ENCODE measurements around the gene FAM53B. TPM values are rescaled to one million over a fixed set of nuclear protein-coding genes. Genes with fewer than 3 reads are reported as not detected.

FAM53B gene
- total and polyA plus RNA-seq, 2 experiments from 2014 or later, result 2.1 to 10.1 TPM

DNA sequence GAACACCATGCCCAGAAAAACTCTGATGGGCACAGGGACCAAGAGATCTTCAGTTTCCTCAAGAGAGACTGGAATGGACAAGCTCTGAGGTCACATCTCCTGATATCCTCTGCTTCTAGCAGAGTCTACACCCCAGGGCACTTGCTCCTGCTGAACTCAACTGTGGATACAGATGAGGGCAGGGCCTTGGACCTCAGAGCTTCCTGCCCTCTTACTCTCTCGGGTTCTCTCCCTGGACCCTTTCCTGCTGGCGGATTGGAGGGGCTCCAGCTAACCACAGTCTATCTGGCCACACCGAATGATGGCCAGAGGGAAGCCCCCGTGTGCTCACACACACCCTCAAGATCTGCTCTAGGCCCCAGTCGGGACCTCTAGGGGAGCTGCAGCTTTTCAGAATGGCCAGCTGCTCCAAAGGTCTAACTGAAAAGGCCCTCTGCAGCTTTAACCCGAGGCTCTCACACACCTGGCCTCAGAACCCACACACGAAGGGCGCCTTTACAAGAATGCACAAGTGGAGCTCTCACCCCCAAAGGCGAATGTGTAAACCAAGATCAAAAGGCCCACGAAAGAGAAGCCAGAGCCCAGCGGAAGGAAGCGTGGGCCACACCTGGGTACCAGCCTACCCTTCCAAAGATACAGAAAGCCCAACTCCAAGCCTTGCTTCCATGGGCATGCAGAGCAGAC lies 65.5 kb downstream of the FAM53B start:
- H3F3A ChIP-seq (ENCODE audit: insufficient read depth), result no peaks in the 10 kb centered on the region
- H2AFZ ChIP-seq, result no peak overlapping the region
- no peaks in the 10 kb centered on the region for H4K20me1 ChIP-seq (ENCODE audit: insufficient read depth)
- no peaks in the 10 kb centered on the region for H3K36me3 ChIP-seq (ENCODE audit: low read depth)
- H3K9me2 ChIP-seq (ENCODE audit: insufficient read depth), result no peaks in the 10 kb centered on the region
- DNase-seq, result no peak
- H3K4me2 ChIP-seq (ENCODE audit: unreplicated experiment), result no peak overlapping the region
- no peaks in the 10 kb centered on the region for H3K9me3 ChIP-seq (ENCODE audit: low read depth)
- H3K4me1 ChIP-seq (ENCODE audit: insufficient read depth), result 0 out of 2 replicates have a peak, but pooled peaks cover 7% of the 10 kb centered on the region
- no peak overlapping the region for H3K9ac ChIP-seq
- TF ChIP-seq EZH2 (IDR thresholded peaks at IDR 0.05; ENCODE audit: insufficient read depth, poor library complexity, severe bottlenecking) (no peak), EZH2phosphoT487 (IDR thresholded peaks at IDR 0.05; ENCODE audit: insufficient read depth, low read depth) (no peak)
- 0 out of 2 replicates have a peak overlapping the region, but pooled peaks have one; percentile 19 for H3K27ac ChIP-seq
- 86 to 91% methylated on average over 12 of the region's 12 CpGs for WGBS, 2 experiments (ENCODE audit: low coverage in 1 of 2, low lambda C conversion rate in 2 of 2, missing lambda C conversion rate in 2 of 2)
- H3K4me3 ChIP-seq, result no peak overlapping the region
- H3K27me3 ChIP-seq (replicated peaks; ENCODE audit: insufficient read depth), result no peaks in the 10 kb centered on the region
- peaks cover 24% of the 10 kb centered on the region; the same call in 1 of the 2 replicates for H3K79me2 ChIP-seq (ENCODE audit: insufficient read depth)
- in situ Hi-C loops (cut with MboI), result no loop called here

DNA sequence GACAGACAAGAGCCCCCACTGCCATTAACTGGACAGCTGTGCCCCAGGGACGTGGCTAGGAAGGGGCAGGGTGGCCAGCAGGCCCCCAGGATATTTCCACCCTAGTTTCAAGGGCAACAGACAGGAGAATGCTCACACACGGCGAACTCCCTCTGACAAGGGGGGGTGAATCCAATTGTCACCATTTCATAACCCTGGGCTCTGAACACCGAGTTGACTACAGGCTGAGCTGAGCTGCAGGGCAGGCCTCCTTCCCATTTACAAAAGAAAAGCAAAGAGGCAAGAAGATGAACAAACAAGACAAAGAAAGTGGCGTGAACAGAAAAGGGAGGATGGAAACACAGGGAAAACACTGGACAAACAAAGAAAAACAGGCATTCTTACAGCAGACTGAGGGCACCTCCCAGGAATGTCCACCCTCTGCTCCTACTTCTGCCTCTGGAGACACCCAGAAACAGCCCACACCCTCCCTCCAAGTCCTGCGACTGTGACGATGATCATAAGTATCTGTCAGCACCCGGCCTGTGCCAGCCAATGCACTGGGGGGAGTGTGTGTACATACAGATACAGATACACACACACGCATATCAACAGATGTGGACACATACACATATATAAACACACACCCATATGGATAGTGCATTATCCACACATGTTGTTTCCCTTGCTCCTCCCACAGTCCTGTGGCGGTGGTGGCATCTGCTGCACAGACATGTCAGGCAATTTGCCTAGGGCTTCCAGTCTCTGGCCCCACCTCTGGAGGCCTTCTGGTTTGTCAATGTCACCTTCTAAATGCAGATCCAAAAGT lies 66.2 kb downstream of the FAM53B start:
- Histone ChIP-seq H3K27ac (peak overlapping the region; percentile 19; the same call in 1 of the 2 replicates), H3K9ac (peak overlapping the region; percentile 34; the same call in 1 of the 2 replicates), H3F3A (ENCODE audit: insufficient read depth) (no peaks in the 10 kb centered on the region), H3K4me2 (ENCODE audit: unreplicated experiment) (peak overlapping the region; percentile 10), H3K36me3 (ENCODE audit: low read depth) (no peaks in the 10 kb centered on the region), H2AFZ (peak overlapping the region; percentile 38), H3K27me3 (replicated peaks; ENCODE audit: insufficient read depth) (no peaks in the 10 kb centered on the region), H3K4me3 (no peak overlapping the region), H3K9me3 (ENCODE audit: low read depth) (no peaks in the 10 kb centered on the region), H3K9me2 (ENCODE audit: insufficient read depth) (no peaks in the 10 kb centered on the region), H3K4me1 (ENCODE audit: insufficient read depth) (0 out of 2 replicates have a peak, but pooled peaks cover 7% of the 10 kb centered on the region), H3K79me2 (ENCODE audit: insufficient read depth) (peaks cover 25% of the 10 kb centered on the region; the same call in 1 of the 2 replicates), H4K20me1 (ENCODE audit: insufficient read depth) (no peaks in the 10 kb centered on the region)
- TF ChIP-seq EZH2phosphoT487 (IDR thresholded peaks at IDR 0.05; ENCODE audit: insufficient read depth, low read depth) (no peak), EZH2 (IDR thresholded peaks at IDR 0.05; ENCODE audit: insufficient read depth, poor library complexity, severe bottlenecking) (no peak)
- in situ Hi-C loops (cut with MboI), result no loop called here
- DNase-seq, result peak; percentile 66
- WGBS, 2 experiments (ENCODE audit: low coverage in 1 of 2, low lambda C conversion rate in 2 of 2, missing lambda C conversion rate in 2 of 2), result 22 to 25% methylated on average over 10 of the region's 10 CpGs

DNA sequence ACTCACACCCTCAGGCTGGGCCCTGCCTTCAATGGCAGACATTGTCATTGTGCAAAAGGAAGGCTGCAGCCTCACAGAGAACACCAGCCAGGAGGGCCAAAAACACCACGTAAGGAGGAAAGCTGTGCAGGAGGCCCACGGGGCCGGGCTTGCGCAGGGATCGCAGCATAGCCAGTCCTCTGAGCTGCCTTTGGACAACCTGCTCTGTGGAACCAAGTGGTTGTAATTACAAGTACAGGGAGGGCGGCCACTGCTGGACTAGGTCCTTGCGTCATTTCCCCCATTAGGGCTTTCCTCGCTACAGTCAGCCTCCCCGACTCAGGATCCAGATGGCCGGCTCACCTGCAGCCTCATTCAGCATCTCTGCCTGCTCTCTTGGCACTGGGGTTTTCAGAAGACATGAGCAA lies 66.9 kb downstream of the FAM53B start:
- H4K20me1 ChIP-seq (ENCODE audit: insufficient read depth), result no peaks in the 10 kb centered on the region
- DNase-seq, result peak; percentile 59
- TF ChIP-seq EZH2phosphoT487 (IDR thresholded peaks at IDR 0.05; ENCODE audit: insufficient read depth, low read depth) (no peak), EZH2 (IDR thresholded peaks at IDR 0.05; ENCODE audit: insufficient read depth, poor library complexity, severe bottlenecking) (no peak)
- H3K27ac ChIP-seq, result peak overlapping the region; percentile 19; the same call in 1 of the 2 replicates
- H3K4me3 ChIP-seq, result no peak overlapping the region
- H3K27me3 ChIP-seq (replicated peaks; ENCODE audit: insufficient read depth), result no peaks in the 10 kb centered on the region
- 41 to 44% methylated on average over 10 of the region's 10 CpGs for WGBS, 2 experiments (ENCODE audit: low coverage in 1 of 2, low lambda C conversion rate in 2 of 2, missing lambda C conversion rate in 2 of 2)
- H3K4me1 ChIP-seq (ENCODE audit: insufficient read depth), result 0 out of 2 replicates have a peak, but pooled peaks cover 7% of the 10 kb centered on the region
- H3K79me2 ChIP-seq (ENCODE audit: insufficient read depth), result peaks cover 25% of the 10 kb centered on the region; the same call in 1 of the 2 replicates
- H3F3A ChIP-seq (ENCODE audit: insufficient read depth), result no peaks in the 10 kb centered on the region
- no peak overlapping the region for H3K4me2 ChIP-seq (ENCODE audit: unreplicated experiment)
- no peaks in the 10 kb centered on the region for H3K36me3 ChIP-seq (ENCODE audit: low read depth)
- no peaks in the 10 kb centered on the region for H3K9me2 ChIP-seq (ENCODE audit: insufficient read depth)
- in situ Hi-C loops (cut with MboI), result no loop called here
- H2AFZ ChIP-seq, result peak overlapping the region; percentile 38
- H3K9me3 ChIP-seq (ENCODE audit: low read depth), result no peaks in the 10 kb centered on the region
- peak overlapping the region; percentile 34; the same call in 1 of the 2 replicates for H3K9ac ChIP-seq

DNA sequence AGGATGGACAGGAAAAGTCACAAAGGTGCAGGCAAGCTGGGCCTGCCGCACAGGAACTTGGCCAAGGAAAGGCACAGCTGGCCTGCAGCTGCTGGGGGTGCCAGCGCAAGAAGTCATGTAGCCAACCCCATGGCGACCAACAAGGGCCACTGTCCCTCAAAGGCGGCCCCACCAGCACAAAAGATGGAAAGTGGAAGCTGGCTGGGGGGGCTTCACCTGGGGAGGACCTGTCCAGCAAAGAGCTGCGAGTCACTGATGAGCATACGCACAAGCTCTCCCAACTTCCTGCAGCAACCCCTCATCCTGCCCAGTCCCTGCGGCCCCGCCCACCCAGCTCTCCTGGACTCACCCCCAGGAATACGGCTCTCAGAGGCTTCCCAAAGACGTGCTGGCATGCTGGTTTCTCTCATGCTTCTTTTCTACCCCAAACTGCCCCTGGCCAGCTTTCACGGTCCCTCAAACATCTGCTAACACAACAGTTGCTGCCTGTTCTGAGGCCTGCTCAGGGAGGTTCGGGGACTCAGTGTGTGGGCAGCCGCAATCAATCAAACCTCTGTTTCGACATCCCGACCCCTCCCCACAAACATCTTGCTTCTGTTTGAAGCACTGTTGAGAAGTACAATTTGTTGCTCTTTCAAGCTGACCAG lies 67.6 kb downstream of the FAM53B start:
- no peaks in the 10 kb centered on the region for H4K20me1 ChIP-seq (ENCODE audit: insufficient read depth)
- no peak overlapping the region for H3K4me3 ChIP-seq
- no peaks in the 10 kb centered on the region for H3K9me3 ChIP-seq (ENCODE audit: low read depth)
- H3K9ac ChIP-seq, result no peak overlapping the region
- H3K27ac ChIP-seq, result no peak overlapping the region
- no peak overlapping the region for H2AFZ ChIP-seq
- no peak overlapping the region for H3K4me2 ChIP-seq (ENCODE audit: unreplicated experiment)
- TF ChIP-seq EZH2phosphoT487 (IDR thresholded peaks at IDR 0.05; ENCODE audit: insufficient read depth, low read depth) (no peak), EZH2 (IDR thresholded peaks at IDR 0.05; ENCODE audit: insufficient read depth, poor library complexity, severe bottlenecking) (no peak)
- 0 out of 2 replicates have a peak, but pooled peaks cover 7% of the 10 kb centered on the region for H3K4me1 ChIP-seq (ENCODE audit: insufficient read depth)
- no peaks in the 10 kb centered on the region for H3K27me3 ChIP-seq (replicated peaks; ENCODE audit: insufficient read depth)
- in situ Hi-C loops (cut with MboI), result no loop called here
- peaks cover 25% of the 10 kb centered on the region; the same call in 1 of the 2 replicates for H3K79me2 ChIP-seq (ENCODE audit: insufficient read depth)
- no peaks in the 10 kb centered on the region for H3K9me2 ChIP-seq (ENCODE audit: insufficient read depth)
- H3K36me3 ChIP-seq (ENCODE audit: low read depth), result no peaks in the 10 kb centered on the region
- DNase-seq, result no peak
- H3F3A ChIP-seq (ENCODE audit: insufficient read depth), result no peaks in the 10 kb centered on the region
- WGBS, 2 experiments (ENCODE audit: low coverage in 1 of 2, low lambda C conversion rate in 2 of 2, missing lambda C conversion rate in 2 of 2), result 80 to 82% methylated on average over 11 to 15 of the region's 15 CpGs
